GM23248 (cell line): ENCODE data around the gene ROR1.

Source experiments
- EZH2 ChIP-seq: fragments of 200-600 bp; sonication (generic); IDR thresholded peaks from 2 replicates; pipeline ENCODE4 v1.6.1; 2018; ENCODE audit warnings: antibody characterized with exemption, mild to moderate bottlenecking; ENCODE audit not compliant: insufficient read depth, poor library complexity, severe bottlenecking
- EZH2phosphoT487 ChIP-seq: fragments of 200-600 bp; sonication (generic); IDR thresholded peaks from 2 replicates; pipeline ENCODE4 v1.6.1; 2018; ENCODE audit warnings: antibody characterized with exemption, moderate library complexity, mild to moderate bottlenecking, low read depth; ENCODE audit not compliant: insufficient read depth

- TF ChIP-seq EZH2 (no peak), EZH2phosphoT487 (no peak)
Measured at GRCh38 chr1:63898428-63899196, 124.8 kb downstream of the ROR1 start.
